Endothelial cell (in vitro differentiated cells): ENCODE results near the gene AGBL3. TPM values are rescaled to one million over a fixed set of nuclear protein-coding genes. Genes with fewer than 3 reads are reported as not detected.

Source experiments
- DNase-seq: peaks from one replicate; pipeline ENCODE4 v3.0.0; 2021; ENCODE audit warnings: low spot score
- H3K27ac Mint-ChIP-seq: one replicate; pipeline ENCODE4 v1.8.0; 2021; ENCODE audit warnings: mixed read lengths, inconsistent platforms; ENCODE audit not compliant: unreplicated experiment
- H3K27me3 Mint-ChIP-seq: one replicate; pipeline ENCODE4 v1.8.0; 2021; ENCODE audit warnings: mild to moderate bottlenecking, moderate library complexity, mixed read lengths, inconsistent platforms; ENCODE audit not compliant: unreplicated experiment
- H3K36me3 Mint-ChIP-seq: one replicate; pipeline ENCODE4 v1.8.0; 2021; ENCODE audit warnings: mild to moderate bottlenecking, low read depth, mixed read lengths, inconsistent platforms; ENCODE audit not compliant: unreplicated experiment
- H3K4me1 Mint-ChIP-seq: one replicate; pipeline ENCODE4 v1.8.0; 2021; ENCODE audit warnings: mild to moderate bottlenecking, mixed read lengths, inconsistent platforms; ENCODE audit not compliant: unreplicated experiment
- H3K4me3 Mint-ChIP-seq: one replicate; pipeline ENCODE4 v1.8.0; 2021; ENCODE audit warnings: mild to moderate bottlenecking, mixed read lengths, inconsistent platforms; ENCODE audit not compliant: unreplicated experiment
- H3K9me3 Mint-ChIP-seq: one replicate; pipeline ENCODE4 v1.8.0; 2021; ENCODE audit warnings: mixed read lengths, inconsistent platforms; ENCODE audit not compliant: unreplicated experiment
- CTCF ChIP-seq: fragments of 200-600 bp; sonication (generic); IDR thresholded peaks from one replicate; pipeline ENCODE4 v1.5.0; 2021; ENCODE audit warnings: antibody characterized with exemption; ENCODE audit not compliant: unreplicated experiment
- total RNA-seq: library from RNA; stranded (reverse); fragmentation: NEBNext Ultra II Directional; extraction: Animal tissue kit (Norgen Biotek cat#: 25700); gene quantifications from one replicate; pipeline ENCODE4 v1.2.1, GENCODE V29; 2021; ENCODE audit not compliant: unreplicated experiment

Gene AGBL3
- total RNA-seq, 1 donor from 2014 or later: 3.0 TPM

- Mint-ChIP-seq H3K9me3 (peaks cover 9% of the 10 kb centered on the region), H3K4me3 (peak overlapping the region; percentile 33), H3K27me3 (peaks cover 5% of the 10 kb centered on the region), H3K27ac (no peak overlapping the region), H3K36me3 (peaks cover 40% of the 10 kb centered on the region), H3K4me1 (no peaks in the 10 kb centered on the region)
- DNase-seq: no peak
- no peak for TF ChIP-seq CTCF
Observed at GRCh38 chr7:135181929-135182678, 195.8 kb downstream of the AGBL3 start.

GRCh38 chr7:135183478-135183877 lies 197.2 kb downstream of the AGBL3 start:
- no peak overlapping the region for H3K27ac Mint-ChIP-seq
- peak overlapping the region; percentile 72 for H3K4me3 Mint-ChIP-seq
- H3K4me1 Mint-ChIP-seq: no peaks in the 10 kb centered on the region
- H3K36me3 Mint-ChIP-seq: peaks cover 50% of the 10 kb centered on the region
- TF ChIP-seq CTCF: no peak
- peaks cover 9% of the 10 kb centered on the region for H3K9me3 Mint-ChIP-seq
- H3K27me3 Mint-ChIP-seq: peaks cover 5% of the 10 kb centered on the region
- no peak for DNase-seq

- Mint-ChIP-seq H3K36me3 (peaks cover 45% of the 10 kb centered on the region), H3K4me3 (no peak overlapping the region), H3K27ac (no peak overlapping the region), H3K4me1 (no peaks in the 10 kb centered on the region), H3K27me3 (peaks cover 5% of the 10 kb centered on the region), H3K9me3 (peaks cover 9% of the 10 kb centered on the region)
- DNase-seq: no peak
- no peak for TF ChIP-seq CTCF
Observed at GRCh38 chr7:135184254-135184841, 198.0 kb downstream of the AGBL3 start.

Other genes with a start within 250 kb of the AGBL3 start
- 230 TPM for gene CALD1, start 206.9 kb upstream of the AGBL3 start, total RNA-seq
- gene TMEM140, start 161.6 kb downstream of the AGBL3 start, total RNA-seq: not detected
- gene CYREN, start 184.2 kb downstream of the AGBL3 start, total RNA-seq: 38.1 TPM
- gene WDR91, start 225.0 kb downstream of the AGBL3 start, total RNA-seq: 11.5 TPM
- not detected for gene STRA8, start 247.3 kb downstream of the AGBL3 start, total RNA-seq